ENCODE results near the gene SCYGR6. TPM values are rescaled to one million over a fixed set of nuclear protein-coding genes. Genes with fewer than 3 reads are reported as not detected.

The SCYGR6 gene
- total RNA-seq, 1 donor, result not detected

DNA sequence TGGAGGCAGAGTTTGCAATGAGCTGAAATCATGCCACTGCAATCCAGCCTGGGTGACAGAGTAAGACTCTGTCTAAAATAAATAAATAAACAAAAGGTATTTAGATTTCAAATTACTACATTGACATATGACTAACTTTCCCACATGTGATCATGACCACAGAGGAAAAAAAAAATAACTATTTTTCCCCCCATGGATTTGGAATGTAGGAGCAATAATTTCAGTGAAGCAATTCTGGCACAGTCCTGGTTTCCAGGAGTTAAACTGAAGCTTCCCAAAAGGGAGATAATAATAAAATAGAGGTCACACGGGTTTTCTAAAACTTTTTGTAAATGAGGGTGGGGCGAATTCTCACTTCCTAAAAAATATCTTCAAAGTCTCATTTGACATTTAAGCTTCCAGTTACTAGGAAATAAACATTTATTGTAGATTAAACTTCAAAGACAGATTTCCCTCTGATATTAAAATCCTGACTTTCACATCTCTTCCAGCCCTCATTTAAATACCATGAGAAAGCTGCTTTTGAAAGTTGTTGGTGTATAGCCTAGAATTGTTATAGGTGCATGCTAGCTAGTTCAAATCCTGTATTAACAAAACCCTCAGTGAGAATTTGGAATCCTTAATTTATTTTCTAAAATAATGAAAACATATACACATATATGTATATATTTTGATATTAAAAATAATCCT is 27.4 kb downstream of the SCYGR6 start:
- H3K4me3 ChIP-seq (ENCODE audit: low read depth, low read length), result no peak overlapping the region
- no peak for DNase-seq (ENCODE audit: low read depth)
- TF ChIP-seq, protein P1, sequence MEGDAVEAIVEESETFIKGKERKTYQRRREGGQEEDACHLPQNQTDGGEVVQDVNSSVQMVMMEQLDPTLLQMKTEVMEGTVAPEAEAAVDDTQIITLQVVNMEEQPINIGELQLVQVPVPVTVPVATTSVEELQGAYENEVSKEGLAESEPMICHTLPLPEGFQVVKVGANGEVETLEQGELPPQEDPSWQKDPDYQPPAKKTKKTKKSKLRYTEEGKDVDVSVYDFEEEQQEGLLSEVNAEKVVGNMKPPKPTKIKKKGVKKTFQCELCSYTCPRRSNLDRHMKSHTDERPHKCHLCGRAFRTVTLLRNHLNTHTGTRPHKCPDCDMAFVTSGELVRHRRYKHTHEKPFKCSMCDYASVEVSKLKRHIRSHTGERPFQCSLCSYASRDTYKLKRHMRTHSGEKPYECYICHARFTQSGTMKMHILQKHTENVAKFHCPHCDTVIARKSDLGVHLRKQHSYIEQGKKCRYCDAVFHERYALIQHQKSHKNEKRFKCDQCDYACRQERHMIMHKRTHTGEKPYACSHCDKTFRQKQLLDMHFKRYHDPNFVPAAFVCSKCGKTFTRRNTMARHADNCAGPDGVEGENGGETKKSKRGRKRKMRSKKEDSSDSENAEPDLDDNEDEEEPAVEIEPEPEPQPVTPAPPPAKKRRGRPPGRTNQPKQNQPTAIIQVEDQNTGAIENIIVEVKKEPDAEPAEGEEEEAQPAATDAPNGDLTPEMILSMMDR (IDR thresholded peaks at IDR 0.05; ENCODE audit: insufficient read depth, low read length), result no peak

DNA sequence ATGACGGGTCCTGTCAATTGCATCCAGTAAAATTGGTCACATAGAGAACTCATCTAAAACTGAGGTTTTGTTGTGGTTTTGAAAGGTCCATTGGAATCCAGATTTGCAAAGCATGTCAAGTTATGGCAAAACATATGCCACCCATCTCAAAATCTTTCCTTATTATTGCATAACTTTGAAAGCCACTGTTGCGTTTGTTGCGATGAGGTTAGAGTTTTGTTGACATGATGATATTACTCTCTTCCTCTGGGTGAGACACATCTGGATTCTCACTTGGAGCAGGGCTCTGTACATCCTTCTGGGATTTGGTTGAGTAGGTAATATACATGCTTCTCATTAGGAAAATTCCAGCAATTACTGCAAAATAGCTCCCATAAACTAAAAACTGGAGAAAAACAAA is 37.4 kb downstream of the SCYGR6 start:
- no peak for DNase-seq (ENCODE audit: low read depth)
- H3K4me3 ChIP-seq (ENCODE audit: low read depth, low read length), result no peak overlapping the region
- TF ChIP-seq, protein P1 (IDR thresholded peaks at IDR 0.05; ENCODE audit: insufficient read depth, low read length), result no peak

DNA sequence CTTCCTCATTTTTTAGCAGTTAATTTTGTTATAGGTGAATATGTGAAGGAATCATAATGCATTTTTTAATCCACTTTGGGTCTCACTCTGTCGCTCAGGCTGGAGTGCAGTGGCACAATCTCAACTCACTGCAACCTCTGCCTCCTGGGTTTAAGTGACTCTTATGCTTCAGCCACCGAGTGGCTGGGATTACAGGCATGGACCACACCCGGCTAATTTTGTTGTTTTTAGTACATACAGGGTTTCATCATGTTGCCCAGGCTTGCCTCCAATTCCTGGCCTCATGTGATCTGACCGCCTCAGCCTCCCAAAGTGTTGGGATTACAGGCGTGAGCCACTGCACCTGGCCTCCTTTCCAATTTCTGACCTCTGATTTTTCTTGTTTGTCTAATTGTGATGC is 40.3 kb downstream of the SCYGR6 start:
- H3K4me3 ChIP-seq (ENCODE audit: low read depth, low read length), result no peak overlapping the region
- TF ChIP-seq, protein P1 (IDR thresholded peaks at IDR 0.05; ENCODE audit: insufficient read depth, low read length), result no peak
- DNase-seq (ENCODE audit: low read depth), result no peak

DNA sequence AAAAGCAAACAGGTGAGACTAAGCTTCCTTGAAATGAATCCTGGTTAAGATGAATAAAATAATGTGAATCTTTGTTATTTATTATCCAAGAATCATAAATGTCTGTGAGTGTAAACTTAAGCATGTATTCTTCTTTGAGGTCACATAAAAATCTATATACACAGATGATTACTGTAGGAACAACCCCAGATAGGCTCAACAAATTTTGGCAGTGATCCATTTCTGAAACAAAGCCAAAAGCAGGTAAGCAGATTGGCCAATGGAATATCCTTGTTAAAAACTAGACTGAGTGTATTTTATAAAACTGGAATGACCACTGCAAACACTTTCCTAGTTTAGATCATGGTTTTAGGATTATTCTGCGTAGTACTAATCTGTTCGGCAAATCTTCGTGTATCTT is 46.6 kb downstream of the SCYGR6 start:
- DNase-seq (ENCODE audit: low read depth), result no peak
- H3K4me3 ChIP-seq (ENCODE audit: low read depth, low read length), result no peak overlapping the region
- TF ChIP-seq, protein P1 (IDR thresholded peaks at IDR 0.05; ENCODE audit: insufficient read depth, low read length), result no peak

DNA sequence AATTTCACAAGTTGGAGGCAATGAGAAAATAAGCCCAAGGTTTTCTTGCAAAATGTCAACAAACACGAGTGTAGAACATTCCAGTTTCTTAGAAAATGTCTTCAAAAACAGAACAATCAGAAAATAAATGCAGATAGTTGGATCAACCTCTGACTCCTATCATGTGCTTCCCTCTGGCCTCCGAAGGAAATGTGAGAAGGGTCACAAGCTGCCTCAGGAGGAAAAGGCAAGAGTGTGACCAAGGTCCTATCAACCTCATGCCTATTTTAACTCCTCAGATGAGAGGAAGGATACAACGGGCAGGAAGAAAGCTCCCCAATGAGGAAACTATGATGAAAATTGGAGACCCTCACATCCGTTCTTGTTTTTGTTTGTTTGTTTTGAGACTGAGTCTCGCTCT is 50.1 kb downstream of the SCYGR6 start:
- TF ChIP-seq, protein P1 (IDR thresholded peaks at IDR 0.05; ENCODE audit: insufficient read depth, low read length), result no peak
- no peak overlapping the region for H3K4me3 ChIP-seq (ENCODE audit: low read depth, low read length)
- no peak for DNase-seq (ENCODE audit: low read depth)

Small RNAs within 50 kb of the gene (small RNA-seq; reads per million reads assigned to genes)
- gene RNA5SP121, result not detected

Other genes starting within 250 kb of the SCYGR6 start
- gene SCYGR2, start 125.9 kb downstream of the SCYGR6 start, total RNA-seq (ENCODE audit: low replicate concordance), result not detected in 2 replicates
- not detected in 2 replicates for gene SCYGR3, start 109.9 kb downstream of the SCYGR6 start, total RNA-seq (ENCODE audit: low replicate concordance)
- gene SCYGR4, start 107.3 kb downstream of the SCYGR6 start, total RNA-seq (ENCODE audit: low replicate concordance), result not detected in 2 replicates
- gene SCYGR5, start 58.0 kb downstream of the SCYGR6 start, total RNA-seq (ENCODE audit: low replicate concordance), result not detected in 2 replicates
- 0.18 and 1.6 TPM in 2 replicates for gene SLC19A3, start 6.7 kb downstream of the SCYGR6 start, total RNA-seq (ENCODE audit: low replicate concordance)
- not detected in 2 replicates for gene SCYGR7, start 3.6 kb upstream of the SCYGR6 start, total RNA-seq (ENCODE audit: low replicate concordance)
- gene SCYGR8, start 21.1 kb upstream of the SCYGR6 start, total RNA-seq (ENCODE audit: low replicate concordance), result not detected in 2 replicates
- not detected in 2 replicates for gene CCL20, start 89.1 kb upstream of the SCYGR6 start, total RNA-seq (ENCODE audit: low replicate concordance)
- gene DAW1, start 146.9 kb upstream of the SCYGR6 start, total RNA-seq (ENCODE audit: low replicate concordance), result 1.3 TPM in 1 of 2 replicates, not detected in the other

All from fibroblast of the aortic adventitia (primary cell).